Ishikawa (cell line): Measurements from ENCODE around the gene CAVIN1.

ENCODE experiments used
- CEBPB ChIP-seq: IDR thresholded peaks from 2 replicates; pipeline ENCODE4 v1.6.1; 2012
- CREB1 ChIP-seq: IDR thresholded peaks from 2 replicates; pipeline ENCODE4 v1.6.1; 2012; ENCODE audit warnings: low read depth
- EGR1 ChIP-seq: IDR thresholded peaks from 2 replicates; pipeline ENCODE4 v1.6.1; 2012
- EP300 ChIP-seq: IDR thresholded peaks from 2 replicates; pipeline ENCODE4 v1.6.1; 2012; ENCODE audit warnings: borderline replicate concordance
- FOXM1 ChIP-seq: IDR thresholded peaks from 2 replicates; pipeline ENCODE4 v1.6.1; 2012; ENCODE audit warnings: low read depth, borderline replicate concordance
- NFIC ChIP-seq: IDR thresholded peaks from 2 replicates; pipeline ENCODE4 v1.6.1; 2012
- RAD21 ChIP-seq: IDR thresholded peaks from 2 replicates; pipeline ENCODE4 v1.6.1; 2012; ENCODE audit warnings: low read depth
- TAF1 ChIP-seq: IDR thresholded peaks from 2 replicates; pipeline ENCODE4 v1.6.1; 2012; ENCODE audit warnings: low read depth, mild to moderate bottlenecking
- TCF12 ChIP-seq: IDR thresholded peaks from 2 replicates; pipeline ENCODE4 v1.6.1; 2012; ENCODE audit warnings: low read depth
- TEAD4 ChIP-seq: IDR thresholded peaks from 2 replicates; pipeline ENCODE4 v1.6.1; 2012
- USF1 ChIP-seq: IDR thresholded peaks from 2 replicates; pipeline ENCODE4 v1.6.1; 2012
- YY1 ChIP-seq: IDR thresholded peaks from 2 replicates; pipeline ENCODE4 v1.6.1; 2012; ENCODE audit warnings: low read depth
- ZBTB7A ChIP-seq: IDR thresholded peaks from 2 replicates; pipeline ENCODE4 v1.6.1; 2012; ENCODE audit warnings: low read depth
- TF ChIP-seq, protein P1 (sequence below): IDR thresholded peaks from 2 replicates; pipeline ENCODE4 v1.6.1; 2012; ENCODE audit warnings: low read depth, mild to moderate bottlenecking
- TF ChIP-seq, protein P2 (sequence below): IDR thresholded peaks from 2 replicates; pipeline ENCODE4 v1.6.1; 2012

Gene CAVIN1

GRCh38 chr17:42406615-42407288 is 16.3 kb downstream of the CAVIN1 start:
- TF ChIP-seq YY1, result no peak
- TF ChIP-seq ZBTB7A, result no peak
- TF ChIP-seq EP300, result no peak
- TF ChIP-seq TEAD4, result no peak

DNA sequence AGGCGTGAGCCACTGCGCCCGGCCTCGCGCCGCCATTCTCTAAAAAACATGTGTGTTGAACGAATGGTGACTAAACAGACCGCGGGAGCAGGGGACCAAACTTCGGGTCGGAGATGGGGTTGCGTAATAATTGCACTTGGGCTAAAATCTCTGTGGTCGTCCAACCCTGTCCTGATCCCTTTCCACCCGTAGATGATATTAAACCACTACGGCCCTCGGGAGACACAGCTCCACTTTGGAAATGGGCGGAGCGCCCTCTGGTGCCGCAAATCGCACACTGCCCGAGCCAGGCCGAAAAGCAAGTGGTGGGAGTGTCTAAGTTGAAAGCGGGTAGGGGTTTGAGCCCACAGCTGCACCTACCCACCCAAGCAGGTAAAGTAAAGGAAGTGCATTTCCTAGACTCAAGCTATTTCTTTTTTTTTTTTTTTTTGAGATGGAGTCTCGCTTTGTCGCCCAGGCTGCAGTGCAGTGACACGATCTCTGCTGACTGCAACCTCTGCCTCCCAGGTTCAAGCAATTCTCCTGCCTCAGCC is 17.0 kb downstream of the CAVIN1 start:
- TF ChIP-seq CEBPB, result peak; percentile 66
- peak; percentile 90 for TF ChIP-seq RAD21
- TF ChIP-seq YY1, result no peak
- 0 out of 2 replicates have a peak, but pooled peaks have one; percentile 46 for TF ChIP-seq ZBTB7A

DNA sequence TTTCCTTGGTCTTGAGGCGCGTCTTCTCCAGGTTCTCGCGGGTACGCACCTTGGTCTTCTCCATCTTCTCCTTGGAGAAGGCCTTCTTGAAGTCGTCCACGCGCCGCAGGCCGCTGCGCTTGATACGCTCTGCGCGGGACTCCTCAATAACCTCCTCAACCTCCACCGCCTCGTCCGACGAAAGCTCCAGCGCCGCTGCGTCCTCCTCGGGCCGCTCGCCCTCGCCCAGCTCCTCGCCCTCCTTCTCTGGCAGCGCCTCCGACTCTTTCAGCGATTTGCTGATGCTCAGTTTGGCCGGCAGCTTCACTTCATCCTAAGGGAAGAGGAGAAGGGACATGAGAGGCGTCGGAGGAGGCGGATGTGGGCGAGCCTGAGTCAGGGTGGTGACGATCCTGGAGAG is 18.0 kb downstream of the CAVIN1 start:
- TF ChIP-seq, protein P1, sequence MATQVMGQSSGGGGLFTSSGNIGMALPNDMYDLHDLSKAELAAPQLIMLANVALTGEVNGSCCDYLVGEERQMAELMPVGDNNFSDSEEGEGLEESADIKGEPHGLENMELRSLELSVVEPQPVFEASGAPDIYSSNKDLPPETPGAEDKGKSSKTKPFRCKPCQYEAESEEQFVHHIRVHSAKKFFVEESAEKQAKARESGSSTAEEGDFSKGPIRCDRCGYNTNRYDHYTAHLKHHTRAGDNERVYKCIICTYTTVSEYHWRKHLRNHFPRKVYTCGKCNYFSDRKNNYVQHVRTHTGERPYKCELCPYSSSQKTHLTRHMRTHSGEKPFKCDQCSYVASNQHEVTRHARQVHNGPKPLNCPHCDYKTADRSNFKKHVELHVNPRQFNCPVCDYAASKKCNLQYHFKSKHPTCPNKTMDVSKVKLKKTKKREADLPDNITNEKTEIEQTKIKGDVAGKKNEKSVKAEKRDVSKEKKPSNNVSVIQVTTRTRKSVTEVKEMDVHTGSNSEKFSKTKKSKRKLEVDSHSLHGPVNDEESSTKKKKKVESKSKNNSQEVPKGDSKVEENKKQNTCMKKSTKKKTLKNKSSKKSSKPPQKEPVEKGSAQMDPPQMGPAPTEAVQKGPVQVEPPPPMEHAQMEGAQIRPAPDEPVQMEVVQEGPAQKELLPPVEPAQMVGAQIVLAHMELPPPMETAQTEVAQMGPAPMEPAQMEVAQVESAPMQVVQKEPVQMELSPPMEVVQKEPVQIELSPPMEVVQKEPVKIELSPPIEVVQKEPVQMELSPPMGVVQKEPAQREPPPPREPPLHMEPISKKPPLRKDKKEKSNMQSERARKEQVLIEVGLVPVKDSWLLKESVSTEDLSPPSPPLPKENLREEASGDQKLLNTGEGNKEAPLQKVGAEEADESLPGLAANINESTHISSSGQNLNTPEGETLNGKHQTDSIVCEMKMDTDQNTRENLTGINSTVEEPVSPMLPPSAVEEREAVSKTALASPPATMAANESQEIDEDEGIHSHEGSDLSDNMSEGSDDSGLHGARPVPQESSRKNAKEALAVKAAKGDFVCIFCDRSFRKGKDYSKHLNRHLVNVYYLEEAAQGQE, result no peak

- TF ChIP-seq FOXM1, result no peak
- TF ChIP-seq CEBPB, result no peak
- TF ChIP-seq, protein P2, sequence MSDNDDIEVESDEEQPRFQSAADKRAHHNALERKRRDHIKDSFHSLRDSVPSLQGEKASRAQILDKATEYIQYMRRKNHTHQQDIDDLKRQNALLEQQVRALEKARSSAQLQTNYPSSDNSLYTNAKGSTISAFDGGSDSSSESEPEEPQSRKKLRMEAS, result no peak
- TF ChIP-seq, protein P1, result no peak
- no peak for TF ChIP-seq TEAD4
- TF ChIP-seq CREB1, result no peak
- no peak for TF ChIP-seq RAD21
- no peak for TF ChIP-seq YY1
- no peak for TF ChIP-seq ZBTB7A
- TF ChIP-seq NFIC, result no peak
- no peak for TF ChIP-seq TCF12
Measured at GRCh38 chr17:42404326-42405055, 18.6 kb downstream of the CAVIN1 start.

- TF ChIP-seq EGR1 (no peak), YY1 (no peak), RAD21 (peak; percentile 23; the same call in 1 of the 2 replicates), EP300 (no peak), TAF1 (no peak), CREB1 (no peak), TCF12 (no peak), ZBTB7A (no peak), USF1 (no peak)
Measured at GRCh38 chr17:42403150-42403549, 19.9 kb downstream of the CAVIN1 start.

- TF ChIP-seq FOXM1 (no peak), ZBTB7A (no peak), CREB1 (no peak), TCF12 (no peak), TEAD4 (no peak), RAD21 (no peak), NFIC (no peak), CEBPB (no peak), EP300 (no peak), TAF1 (no peak), YY1 (no peak), EGR1 (no peak), USF1 (no peak)
- TF ChIP-seq, protein P1, result no peak
- TF ChIP-seq, protein P2, result no peak
Measured at GRCh38 chr17:42402117-42402516, 20.9 kb downstream of the CAVIN1 start.
